HG03025 (cell line): ENCODE results near the gene FKBP1B.
A peak's percentile ranks its signal among the peaks of the same experiment; 100 is the strongest.
"Not testable (repeated sequence)": the region's sequence is repeated elsewhere in the genome, so short reads cannot be mapped to it uniquely, and the experiment has no call there.

Experiments
- ATAC-seq: cut with Tn5 transposase; IDR thresholded peaks from one replicate; pipeline ENCODE4 v1.9.1; 2021; ENCODE audit warnings: mild to moderate bottlenecking, moderate library complexity; ENCODE audit not compliant: unreplicated experiment, low FRiP score

FKBP1B gene

GRCh38 chr2:24022324-24022974 is 27.1 kb upstream of the FKBP1B start:
- ATAC-seq, result no peak

- no peak for ATAC-seq
These were observed 26.5 kb upstream of the FKBP1B start for GRCh38 chr2:24022975-24023575.

- ATAC-seq, result no peak
These were observed 25.5 kb upstream of the FKBP1B start for GRCh38 chr2:24024018-24024417.

GRCh38 chr2:24024996-24025663 is 24.4 kb upstream of the FKBP1B start:
- no peak for ATAC-seq

- ATAC-seq, result no peak
These were observed 23.3 kb upstream of the FKBP1B start for GRCh38 chr2:24026233-24026632.

GRCh38 chr2:24038786-24039499 is 10.6 kb upstream of the FKBP1B start:
- no peak for ATAC-seq

GRCh38 chr2:24040511-24040910 is 9.0 kb upstream of the FKBP1B start:
- ATAC-seq, result no peak

- ATAC-seq, result not testable (repeated sequence)
These were observed 6.4 kb upstream of the FKBP1B start for GRCh38 chr2:24043133-24043532.

- ATAC-seq, result no peak
These were observed 3.7 kb upstream of the FKBP1B start for GRCh38 chr2:24045511-24046508.

GRCh38 chr2:24046599-24046929 is 3.0 kb upstream of the FKBP1B start:
- no peak for ATAC-seq

- peak; percentile 97 for ATAC-seq
These were observed 2.4 kb upstream of the FKBP1B start, which contains the start of gene WDCP for GRCh38 chr2:24046930-24047702. Gene WDCP (minus strand): TSS chr2:24047391. CDS start chr2:24039494, 7,897 bp downstream.

GRCh38 chr2:24047703-24048033 is 1.9 kb upstream of the FKBP1B start:
- no peak for ATAC-seq

- ATAC-seq, result no peak
These were observed 614 bp upstream of the FKBP1B start for GRCh38 chr2:24048769-24049484.

- ATAC-seq, result no peak
These were observed 769 bp downstream of the FKBP1B start for GRCh38 chr2:24050041-24050979.

- ATAC-seq, result no peak
These were observed 2.3 kb downstream of the FKBP1B start for GRCh38 chr2:24051833-24052232.

GRCh38 chr2:24052951-24053350 is 3.4 kb downstream of the FKBP1B start:
- ATAC-seq, result no peak

- no peak for ATAC-seq
These were observed 4.9 kb downstream of the FKBP1B start for GRCh38 chr2:24054366-24055010.
